MV-4-11 (cell line): ENCODE results near the gene KCTD19.

Experiments used
- DNase-seq: peaks from one replicate; lab custom pipeline; 2025; lab: John Stamatoyannopoulos, UW

Gene KCTD19

GRCh38 chr16:67242138-67242730 lies 84.3 kb downstream of the KCTD19 start:
- DNase-seq = no peak

- no peak for DNase-seq
Observed at GRCh38 chr16:67241008-67241900, 85.3 kb downstream of the KCTD19 start.

GRCh38 chr16:67240506-67240905 lies 86.0 kb downstream of the KCTD19 start:
- no peak for DNase-seq
